DOHH2 (cell line): Measurements from ENCODE around the gene CFAP97.

Source experiments
- H3F3A ChIP-seq: fragments of 200-600 bp; sonication (generic), shearing (Covaris generic); 2 replicates; pipeline ENCODE4 v1.6.0; 2016; ENCODE audit warnings: antibody characterized with exemption, mild to moderate bottlenecking; ENCODE audit not compliant: control insufficient read depth, insufficient read depth
- H3K27ac ChIP-seq: fragments of 200-600 bp; sonication (generic); 2 replicates; pipeline ENCODE4 v1.5.1; 2014; ENCODE audit warnings: low read depth, mild to moderate bottlenecking, low read length, moderate library complexity
- H3K27me3 ChIP-seq: fragments of 200-600 bp; sonication (generic); 2 replicates; pipeline ENCODE4 v1.6.1; 2014; ENCODE audit warnings: mild to moderate bottlenecking, low read length, mixed read lengths; ENCODE audit not compliant: control insufficient read depth
- H3K36me3 ChIP-seq: fragments of 200-600 bp; sonication (generic); 2 replicates; pipeline ENCODE4 v1.6.1; 2014; ENCODE audit warnings: mild to moderate bottlenecking, low read length, moderate library complexity, mixed read lengths; ENCODE audit not compliant: control insufficient read depth
- H3K4me1 ChIP-seq: fragments of 200-600 bp; sonication (generic); 2 replicates; pipeline ENCODE4 v1.6.1; 2014; ENCODE audit warnings: mild to moderate bottlenecking, low read length, mixed read lengths; ENCODE audit not compliant: control insufficient read depth
- H3K4me2 ChIP-seq: fragments of 200-600 bp; sonication (generic); 2 replicates; pipeline ENCODE4 v1.6.0; 2014; ENCODE audit warnings: mild to moderate bottlenecking, low read length, moderate library complexity
- H3K4me3 ChIP-seq: fragments of 200-600 bp; sonication (generic); 2 replicates; pipeline ENCODE4 v1.5.1; 2014; ENCODE audit warnings: mild to moderate bottlenecking, low read length, mixed read lengths
- H3K79me2 ChIP-seq: fragments of 200-600 bp; sonication (generic); 2 replicates; pipeline ENCODE4 v1.6.1; 2014; ENCODE audit warnings: mild to moderate bottlenecking, low read length, mixed read lengths; ENCODE audit not compliant: control insufficient read depth
- H3K9me2 ChIP-seq: fragments of 200-600 bp; sonication (generic); replicated peaks from 2 replicates; pipeline ENCODE4 v1.6.1; 2014; ENCODE audit warnings: mild to moderate bottlenecking, low read length, mixed read lengths; ENCODE audit not compliant: control insufficient read depth
- H3K9me3 ChIP-seq: fragments of 200-600 bp; sonication (generic); 2 replicates; pipeline ENCODE4 v1.6.1; 2014; ENCODE audit warnings: antibody characterized with exemption, low read length, mixed read lengths; ENCODE audit not compliant: control insufficient read depth, insufficient read depth
- H4K20me1 ChIP-seq: fragments of 200-600 bp; sonication (generic); 2 replicates; pipeline ENCODE4 v1.6.0; 2014; ENCODE audit warnings: low read depth, mild to moderate bottlenecking, antibody characterized with exemption, low read length, moderate library complexity; ENCODE audit not compliant: control insufficient read depth, insufficient read depth
- CTCF ChIP-seq: fragments of 200-600 bp; sonication (generic); IDR thresholded peaks from one replicate; pipeline ENCODE4 v1.5.1; 2014; ENCODE audit warnings: antibody characterized with exemption, mild to moderate bottlenecking, low read depth, low read length; ENCODE audit not compliant: poor library complexity, severe bottlenecking
- EZH2phosphoT487 ChIP-seq: fragments of 200-600 bp; sonication (generic); IDR thresholded peaks from 2 replicates; pipeline ENCODE4 v1.6.1; 2017; ENCODE audit warnings: borderline replicate concordance, mild to moderate bottlenecking, antibody characterized with exemption, low read length, moderate library complexity, mixed read lengths

The CFAP97 gene

GRCh38 chr4:185182239-185182638, 21.6 kb downstream of the CFAP97 start:
- Histone ChIP-seq H3K36me3 (peaks cover 20% of the 10 kb centered on the region), H3K4me3 (no peak overlapping the region), H3K79me2 (peaks cover 80% of the 10 kb centered on the region), H3K27me3 (no peaks in the 10 kb centered on the region), H3F3A (0 out of 2 replicates have a peak, but pooled peaks cover 4% of the 10 kb centered on the region), H3K4me1 (peaks cover 14% of the 10 kb centered on the region), H3K4me2 (no peak overlapping the region), H3K9me3 (no peaks in the 10 kb centered on the region), H4K20me1 (peaks cover 11% of the 10 kb centered on the region; the same call in 1 of the 2 replicates), H3K27ac (no peak overlapping the region), H3K9me2 (no peaks in the 10 kb centered on the region)
- TF ChIP-seq CTCF (no peak), EZH2phosphoT487 (no peak)

- H3K27me3 ChIP-seq, result no peaks in the 10 kb centered on the region
- H3F3A ChIP-seq, result 0 out of 2 replicates have a peak, but pooled peaks cover under 1% of the 10 kb centered on the region
- H4K20me1 ChIP-seq, result peaks cover 11% of the 10 kb centered on the region; the same call in 1 of the 2 replicates
- no peak for TF ChIP-seq CTCF
- no peak for TF ChIP-seq EZH2phosphoT487
- H3K4me2 ChIP-seq, result no peak overlapping the region
- H3K36me3 ChIP-seq, result peaks cover 29% of the 10 kb centered on the region
- H3K27ac ChIP-seq, result no peak overlapping the region
- peaks cover 6% of the 10 kb centered on the region for H3K4me1 ChIP-seq
- no peak overlapping the region for H3K4me3 ChIP-seq
- H3K79me2 ChIP-seq, result peaks cover 54% of the 10 kb centered on the region
- no peaks in the 10 kb centered on the region for H3K9me3 ChIP-seq
- no peaks in the 10 kb centered on the region for H3K9me2 ChIP-seq
These were observed 24.3 kb downstream of the CFAP97 start for GRCh38 chr4:185179488-185179887.

GRCh38 chr4:185171373-185172071, 32.3 kb downstream of the CFAP97 start:
- TF ChIP-seq EZH2phosphoT487, result no peak
- TF ChIP-seq CTCF, result no peak

More at GRCh38 chr4:185171373-185172071, 32.3 kb downstream of the CFAP97 start:
- Histone ChIP-seq H3K4me1 (peaks cover 17% of the 10 kb centered on the region), H3K27ac (peak overlapping the region; percentile 42), H3K9me3 (no peaks in the 10 kb centered on the region), H3F3A (peaks cover 3% of the 10 kb centered on the region; the same call in 1 of the 2 replicates), H3K9me2 (no peaks in the 10 kb centered on the region), H3K4me3 (no peak overlapping the region), H4K20me1 (no peaks in the 10 kb centered on the region), H3K27me3 (no peaks in the 10 kb centered on the region), H3K36me3 (peaks cover 48% of the 10 kb centered on the region), H3K4me2 (peak overlapping the region; percentile 43), H3K79me2 (0 out of 2 replicates have a peak, but pooled peaks cover 3% of the 10 kb centered on the region)
